Fibroblast of upper back skin (primary cell): ENCODE data around the gene PGM3.
"Not testable (repeated sequence)": the region's sequence is repeated elsewhere in the genome, so short reads cannot be mapped to it uniquely, and the experiment has no call there.

Source experiments
- DNase-seq: peaks from one replicate; pipeline ENCODE4 v3.0.0-alpha.2; 2013

The PGM3 gene, protein sequence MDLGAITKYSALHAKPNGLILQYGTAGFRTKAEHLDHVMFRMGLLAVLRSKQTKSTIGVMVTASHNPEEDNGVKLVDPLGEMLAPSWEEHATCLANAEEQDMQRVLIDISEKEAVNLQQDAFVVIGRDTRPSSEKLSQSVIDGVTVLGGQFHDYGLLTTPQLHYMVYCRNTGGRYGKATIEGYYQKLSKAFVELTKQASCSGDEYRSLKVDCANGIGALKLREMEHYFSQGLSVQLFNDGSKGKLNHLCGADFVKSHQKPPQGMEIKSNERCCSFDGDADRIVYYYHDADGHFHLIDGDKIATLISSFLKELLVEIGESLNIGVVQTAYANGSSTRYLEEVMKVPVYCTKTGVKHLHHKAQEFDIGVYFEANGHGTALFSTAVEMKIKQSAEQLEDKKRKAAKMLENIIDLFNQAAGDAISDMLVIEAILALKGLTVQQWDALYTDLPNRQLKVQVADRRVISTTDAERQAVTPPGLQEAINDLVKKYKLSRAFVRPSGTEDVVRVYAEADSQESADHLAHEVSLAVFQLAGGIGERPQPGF

DNA sequence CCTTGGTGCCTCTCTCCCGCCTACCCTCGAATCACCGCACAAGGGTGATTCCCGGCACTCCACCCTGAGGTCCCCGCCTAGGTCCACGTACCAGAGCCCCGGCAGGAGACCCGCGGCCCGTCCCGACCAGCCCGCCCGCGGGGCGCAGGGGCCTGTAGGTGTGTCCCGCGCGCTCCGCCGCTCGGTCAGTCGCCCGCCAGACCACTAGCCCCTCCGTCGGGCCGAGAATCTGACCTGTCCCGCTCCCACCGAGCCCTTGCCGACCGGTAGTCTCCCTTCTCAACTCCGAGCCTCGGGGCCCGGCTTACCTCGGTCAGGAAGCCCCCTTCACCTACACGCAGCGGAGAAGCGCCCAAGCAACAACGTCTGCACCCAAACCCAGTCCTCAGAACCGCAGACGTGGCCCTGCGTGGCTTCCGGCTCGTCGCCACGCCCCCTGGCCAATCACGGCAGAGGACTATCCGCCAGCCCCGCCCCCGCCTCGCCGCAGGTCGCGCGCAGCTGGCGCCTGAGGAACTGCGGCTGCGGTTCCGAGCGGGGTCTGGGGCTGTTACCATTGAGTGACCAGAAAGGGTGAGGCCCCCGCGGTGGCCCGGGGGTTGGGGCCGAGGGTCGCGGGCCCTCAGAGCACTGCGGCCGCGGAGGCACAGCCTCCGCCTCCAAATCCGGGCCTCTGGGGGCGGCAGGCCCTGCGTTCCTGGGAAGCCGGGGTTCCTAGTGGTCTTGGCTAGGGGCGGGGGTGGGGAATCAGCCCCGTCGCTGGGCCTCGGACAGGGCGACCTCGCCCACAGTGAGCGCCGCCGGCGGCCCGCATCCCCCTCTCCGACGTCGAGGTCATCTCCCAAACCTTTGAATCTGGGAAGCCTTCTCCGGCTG, at the start of gene PGM3, which contains the start of gene RWDD2A:
Gene PGM3 (minus strand): TSS at position 395 of the 876 bp plus-strand sequence. CDS start 2,253 bp downstream, outside the sequence.
Gene RWDD2A (plus strand): TSS at position 487 of the 876 bp plus-strand sequence. CDS start 1,095 bp downstream, outside the sequence.
- peak; percentile 84 for DNase-seq

DNA sequence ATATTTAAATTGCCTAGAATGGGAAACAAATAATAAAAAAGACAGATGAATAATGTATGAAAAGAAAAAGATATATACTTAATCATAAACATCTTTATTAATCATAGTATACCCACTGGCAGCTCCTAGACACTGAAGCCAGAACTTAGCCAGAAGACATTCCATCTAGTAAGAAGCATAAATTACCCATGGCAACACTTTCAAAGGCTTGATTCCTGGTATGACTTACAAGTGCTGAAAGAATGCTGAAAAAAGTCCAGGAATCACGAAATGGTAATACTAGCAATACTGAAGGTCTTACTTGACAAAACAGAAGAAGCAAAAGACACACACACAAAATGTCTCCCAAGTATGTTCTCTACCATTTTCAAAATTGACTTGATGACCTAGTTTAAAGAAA, 38.1 kb upstream of the PGM3 start:
- peak; percentile 92 for DNase-seq

DNA sequence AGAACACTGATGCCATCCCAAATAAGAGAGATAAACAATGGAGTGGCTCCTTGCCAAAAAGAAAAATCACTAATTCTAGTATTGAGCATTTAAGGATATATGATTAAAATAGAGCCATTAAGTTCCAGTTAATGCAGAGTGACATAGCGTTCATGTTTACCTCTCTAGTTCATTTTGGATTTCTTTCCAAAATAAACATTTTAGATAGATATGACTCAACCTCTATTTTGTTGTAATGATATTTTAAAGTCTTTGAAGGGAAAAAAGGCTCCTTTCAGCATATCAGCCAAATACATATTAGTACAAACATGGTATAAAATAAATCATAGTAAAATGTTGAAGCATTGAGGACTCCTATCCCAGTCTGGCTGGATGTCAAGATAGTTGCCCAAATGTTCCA, 33.5 kb upstream of the PGM3 start:
- no peak for DNase-seq

DNA sequence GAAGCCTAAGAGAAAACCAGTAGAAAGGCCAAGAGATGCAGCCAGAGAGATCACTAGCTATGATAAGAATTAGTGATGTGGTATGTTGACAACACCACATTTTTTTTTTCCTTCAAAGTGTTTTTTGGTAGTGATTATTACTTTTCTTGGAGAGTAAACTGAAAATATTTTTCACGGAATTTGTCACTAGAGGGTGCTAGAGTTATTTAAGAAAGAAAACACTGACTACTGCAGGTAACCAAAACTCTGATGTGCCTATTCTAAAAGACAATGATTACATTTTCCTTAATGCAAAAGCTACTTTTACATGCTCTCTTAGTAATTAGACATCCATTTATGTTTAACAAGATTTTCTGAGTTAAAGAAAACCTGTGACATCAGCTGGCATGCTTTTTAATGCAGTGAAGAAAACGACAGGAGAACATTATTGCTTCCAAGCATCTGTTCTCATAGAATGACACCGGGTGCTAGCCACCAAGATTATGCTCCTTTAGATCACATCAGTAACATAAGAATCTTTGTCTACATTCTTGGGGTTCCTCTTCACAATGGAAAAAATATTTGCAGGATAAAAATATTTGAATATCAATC, 28.9 kb upstream of the PGM3 start:
- peak; percentile 50 for DNase-seq

DNA sequence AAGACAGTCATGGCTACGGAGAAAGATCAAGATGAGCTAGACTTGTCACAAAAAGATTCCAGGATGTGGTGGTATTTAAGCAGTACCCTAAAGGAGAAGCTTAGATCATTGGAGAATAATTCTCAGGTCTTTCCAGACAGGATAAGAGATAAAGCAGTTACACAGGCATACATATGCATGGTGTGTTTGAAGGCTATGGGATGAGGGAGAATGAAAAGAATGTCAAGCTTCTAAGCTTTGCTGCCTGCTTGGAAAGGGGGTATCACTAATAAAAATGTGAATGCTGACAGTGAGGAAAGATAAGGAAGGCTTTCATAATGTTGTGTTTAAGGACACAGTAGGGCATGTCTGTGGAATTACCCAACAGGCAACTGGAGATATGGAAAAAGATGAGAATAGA, 28.2 kb upstream of the PGM3 start:
- DNase-seq, result peak; percentile 17

DNA sequence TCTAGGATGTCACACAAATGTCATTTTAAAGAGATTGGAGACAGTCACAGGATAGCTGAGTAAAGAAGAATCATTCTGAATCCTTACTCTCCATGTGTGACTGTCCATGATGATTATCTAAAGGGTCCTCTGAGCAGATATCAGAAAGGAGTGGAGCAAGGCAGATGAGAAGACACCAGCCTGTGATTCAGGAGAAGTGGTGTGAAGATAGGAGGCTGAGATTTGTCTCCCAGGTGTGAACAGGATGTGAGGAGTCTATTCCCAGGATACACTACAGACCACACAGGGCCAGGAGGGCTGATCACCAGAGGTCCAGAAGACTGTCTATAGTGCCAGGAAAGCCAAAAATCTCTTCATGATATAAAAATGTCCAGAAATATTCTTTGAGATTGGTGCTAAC, 27.1 kb upstream of the PGM3 start:
- DNase-seq, result no peak

DNA sequence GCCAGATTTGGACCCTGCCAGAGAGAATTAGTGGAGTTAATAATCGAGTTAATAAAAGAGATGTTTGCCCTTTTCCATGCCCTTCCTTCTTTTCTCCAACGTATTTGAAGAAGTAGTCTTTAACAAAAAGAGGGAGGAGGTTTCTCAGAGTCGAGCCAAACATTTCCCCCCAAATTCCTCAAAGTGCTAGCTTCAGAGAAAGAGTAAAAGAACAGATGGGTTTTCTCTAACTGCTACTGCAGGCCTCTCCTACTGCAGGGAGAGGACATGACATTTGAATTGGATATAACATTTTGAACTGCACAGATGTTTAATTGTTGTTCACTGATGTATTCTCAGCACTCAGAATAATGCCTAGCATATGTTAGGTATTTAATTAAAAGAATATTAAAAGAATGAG, 25.6 kb upstream of the PGM3 start:
- DNase-seq, result no peak

DNA sequence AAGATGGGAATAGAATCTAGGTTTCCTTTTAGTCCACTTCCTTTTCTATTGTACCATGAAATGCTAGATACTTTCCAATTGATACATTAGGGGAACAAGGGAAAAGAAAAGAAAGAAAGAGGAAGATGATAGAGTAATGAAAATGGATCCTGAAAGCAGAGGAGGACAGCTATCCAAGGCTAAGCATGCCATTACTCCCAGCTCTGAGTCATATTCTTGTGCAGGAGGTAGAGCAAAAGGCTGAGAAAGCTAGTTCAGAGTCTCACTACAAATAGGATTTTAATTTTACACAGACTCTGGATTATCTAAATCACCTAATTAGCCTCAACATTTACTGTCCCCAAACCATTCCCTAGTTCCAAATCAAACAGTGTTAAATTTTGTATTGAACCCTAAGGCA, 23.7 kb upstream of the PGM3 start:
- DNase-seq, result no peak

DNA sequence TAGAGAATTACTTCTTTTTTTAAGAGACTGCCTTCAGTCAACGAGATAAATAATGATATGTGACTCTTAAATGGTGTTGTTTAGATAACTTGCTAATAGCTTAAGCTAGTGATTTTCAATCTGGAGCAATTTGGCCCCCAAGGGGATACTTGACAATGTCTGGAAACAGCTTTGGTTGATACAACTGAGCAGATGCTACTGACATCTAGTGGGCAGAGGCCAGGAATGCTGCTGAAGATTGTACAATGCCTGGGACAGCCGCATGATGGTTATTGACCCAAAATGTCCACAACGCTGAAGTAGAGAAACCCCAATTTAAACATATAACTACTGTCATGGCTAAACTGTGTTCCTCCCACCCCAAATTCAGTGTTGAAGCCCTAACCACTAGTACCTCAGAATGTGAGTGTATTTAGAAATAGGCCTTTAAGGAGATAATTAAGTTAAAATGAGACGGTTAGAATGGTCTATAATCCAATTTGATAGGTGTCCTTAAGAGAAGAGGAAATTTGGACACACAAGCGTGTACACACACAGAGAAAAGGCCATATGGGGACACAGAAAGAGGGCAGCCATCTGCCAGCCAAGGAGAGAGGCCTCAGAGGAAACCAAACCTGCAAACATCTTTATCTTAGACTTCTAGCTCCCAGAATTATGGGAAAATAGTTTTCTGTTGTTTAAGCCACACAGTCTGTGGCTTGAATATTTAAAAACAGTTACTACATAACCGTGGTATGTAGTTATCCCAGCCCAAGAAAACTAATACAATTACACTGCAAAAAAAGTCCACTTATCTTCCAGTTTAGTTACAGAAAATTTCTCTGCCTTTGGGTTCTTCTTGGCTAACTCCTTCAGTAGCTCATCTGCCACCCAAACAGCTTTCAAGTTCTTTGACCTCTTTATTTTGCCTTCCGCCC, 22.3 kb upstream of the PGM3 start:
- DNase-seq, result peak; percentile 77

DNA sequence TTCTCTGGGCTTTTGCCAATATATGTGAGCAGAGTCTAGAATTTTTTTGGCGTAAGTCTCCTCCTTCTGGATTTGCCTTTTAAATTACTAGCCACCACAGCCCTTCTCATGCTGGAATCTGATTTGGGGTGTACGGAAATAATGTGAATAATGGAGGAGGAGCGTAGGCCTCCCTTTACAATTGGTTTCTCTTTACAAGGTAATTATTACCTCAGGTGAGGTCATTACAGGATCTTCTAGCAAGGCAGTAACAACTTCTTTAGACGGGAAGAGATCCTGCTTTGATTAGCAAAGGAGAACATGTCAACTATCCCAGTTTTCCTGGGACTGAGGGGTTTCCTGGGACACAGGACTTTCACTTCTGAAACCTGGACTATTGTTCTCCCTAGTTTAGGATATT, 9.0 kb upstream of the PGM3 start:
- no peak for DNase-seq

DNA sequence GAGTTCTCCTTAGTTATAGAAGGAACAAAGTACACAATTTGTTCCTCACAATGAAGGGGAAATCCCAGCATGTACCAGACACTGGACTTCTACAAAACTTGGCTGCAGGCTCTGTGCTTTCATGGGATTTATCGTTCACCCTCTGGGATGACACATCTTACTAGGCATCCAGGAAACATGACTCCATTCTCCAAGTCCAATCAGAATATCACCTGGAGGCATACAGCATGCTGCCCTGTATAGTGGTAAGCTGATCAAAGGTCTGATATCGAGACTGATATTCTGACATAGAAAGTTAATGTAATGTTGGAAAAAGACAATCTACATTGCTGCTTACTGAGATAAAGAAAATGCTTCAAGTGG, 6.8 kb upstream of the PGM3 start:
- DNase-seq, result peak; percentile 43

DNA sequence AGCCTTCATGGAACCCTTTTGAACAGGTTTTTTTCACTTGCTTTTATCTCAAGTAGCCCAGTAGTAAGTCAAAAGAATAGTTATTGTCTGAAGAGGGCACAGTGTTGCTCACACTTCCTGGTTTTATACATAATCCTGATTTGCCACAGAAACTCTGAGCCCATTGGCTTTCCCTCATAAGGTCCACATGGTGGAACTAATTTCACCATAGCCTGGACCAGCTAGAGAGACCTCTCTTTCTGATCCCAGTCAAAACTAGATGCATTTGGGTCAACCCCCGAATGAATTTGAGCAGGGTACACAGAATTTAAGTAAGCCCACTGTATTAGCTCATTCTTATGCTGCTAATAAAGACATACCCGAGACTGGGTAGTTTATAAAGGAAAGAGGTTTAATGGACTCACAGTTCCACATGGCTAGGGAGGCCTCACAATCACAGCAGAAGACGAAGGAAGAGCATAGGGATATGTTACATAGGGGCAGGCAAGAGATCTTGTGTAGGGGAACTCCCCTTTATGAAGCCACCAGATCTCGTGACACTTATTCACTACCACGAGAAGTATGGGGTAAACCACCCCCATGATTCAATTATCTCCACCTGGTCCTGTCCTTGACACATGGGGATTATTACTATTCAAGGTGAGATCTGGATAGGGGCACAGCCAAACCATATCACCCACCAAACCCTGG, 6.3 kb upstream of the PGM3 start:
- no peak for DNase-seq

DNA sequence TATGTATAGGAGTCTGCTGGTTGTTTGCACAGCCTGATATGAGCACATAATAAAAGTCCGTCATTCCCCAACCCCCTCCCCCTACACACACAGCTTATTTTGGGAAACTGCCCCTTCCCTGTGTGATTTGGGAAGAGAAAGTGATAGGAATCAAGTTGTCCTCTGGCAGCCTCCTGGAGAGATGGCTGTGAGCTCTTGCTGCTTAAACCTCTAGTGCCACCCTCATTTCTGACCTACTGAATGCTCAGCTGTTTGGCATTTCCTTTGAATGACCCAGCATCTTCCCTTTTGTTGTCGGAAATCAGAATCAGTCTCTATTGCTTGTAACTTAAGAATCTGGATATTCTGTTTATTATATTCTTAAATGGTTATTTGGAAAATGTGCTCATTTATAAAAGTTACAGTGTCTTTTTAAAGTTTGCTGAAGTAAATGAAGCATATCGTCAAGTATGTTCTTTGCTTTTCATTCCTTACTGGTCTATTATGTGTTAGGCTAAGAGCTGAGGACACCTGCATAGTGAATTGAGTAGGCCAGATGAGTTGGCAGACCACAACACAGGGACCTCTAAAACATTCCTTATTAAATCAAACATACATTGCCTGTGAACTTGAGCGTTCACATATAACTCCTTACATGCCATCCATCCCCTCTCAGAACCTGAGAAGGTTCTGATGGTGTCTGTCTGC, 5.6 kb upstream of the PGM3 start:
- DNase-seq, result no peak

DNA sequence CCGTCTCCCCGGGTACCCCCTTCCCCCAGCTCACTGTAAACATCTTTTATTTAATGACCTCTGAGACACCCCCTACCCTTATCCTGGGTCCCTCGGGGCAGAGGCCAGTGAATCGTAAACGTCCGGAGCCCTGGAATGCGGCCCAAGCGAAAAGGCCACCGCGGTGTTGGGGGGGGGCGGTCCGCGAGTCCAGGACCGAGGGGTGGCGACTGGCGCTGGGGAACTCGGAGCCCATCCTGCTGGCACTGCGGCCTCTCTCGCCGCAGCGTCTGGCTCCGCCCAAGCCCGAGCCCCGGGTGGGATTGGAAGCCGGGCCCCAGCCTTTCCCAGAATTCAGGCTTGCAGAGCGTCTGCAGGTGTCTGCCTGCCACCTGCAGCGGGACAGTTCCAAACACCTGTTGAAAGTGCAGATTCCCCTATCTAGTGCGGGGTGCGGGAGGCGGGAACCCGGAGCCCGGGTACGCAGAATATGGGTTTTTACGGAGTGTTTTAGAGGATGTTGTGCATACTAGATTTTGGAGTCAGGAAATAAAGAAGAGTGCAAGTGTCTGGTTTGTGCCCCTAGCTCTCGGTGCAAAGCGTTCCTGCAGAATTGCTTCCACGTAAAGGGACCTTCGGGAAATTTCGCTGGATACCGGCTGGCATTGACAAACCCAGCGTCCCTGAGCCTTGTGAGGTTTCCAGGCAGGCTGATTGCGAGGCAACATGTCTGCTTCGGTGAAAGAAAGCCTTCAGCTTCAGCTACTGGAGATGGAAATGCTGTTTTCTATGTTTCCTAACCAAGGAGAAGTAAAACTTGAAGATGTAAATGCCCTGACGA, 892 bp upstream of the PGM3 start:
- DNase-seq, result no peak

DNA sequence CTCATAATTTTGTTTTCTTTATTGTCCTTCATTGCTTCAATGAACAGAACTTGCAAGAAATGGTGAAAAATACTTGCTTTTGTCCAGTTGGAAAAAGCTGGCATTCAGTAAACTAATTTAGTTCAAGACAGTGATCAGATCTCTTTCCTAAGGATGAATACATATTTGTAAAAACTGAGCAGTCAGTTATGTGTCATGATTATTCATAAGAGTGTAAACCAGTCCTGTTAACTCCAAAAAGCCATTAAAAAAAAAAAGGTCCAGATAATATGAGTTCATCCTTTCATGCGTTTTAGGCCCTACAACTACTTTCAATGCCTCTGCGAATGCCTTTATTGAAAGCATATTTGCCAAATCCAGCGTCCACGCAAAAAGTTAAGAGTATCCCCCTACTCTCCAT, 609 bp downstream of the PGM3 start:
- DNase-seq, result no peak

DNA sequence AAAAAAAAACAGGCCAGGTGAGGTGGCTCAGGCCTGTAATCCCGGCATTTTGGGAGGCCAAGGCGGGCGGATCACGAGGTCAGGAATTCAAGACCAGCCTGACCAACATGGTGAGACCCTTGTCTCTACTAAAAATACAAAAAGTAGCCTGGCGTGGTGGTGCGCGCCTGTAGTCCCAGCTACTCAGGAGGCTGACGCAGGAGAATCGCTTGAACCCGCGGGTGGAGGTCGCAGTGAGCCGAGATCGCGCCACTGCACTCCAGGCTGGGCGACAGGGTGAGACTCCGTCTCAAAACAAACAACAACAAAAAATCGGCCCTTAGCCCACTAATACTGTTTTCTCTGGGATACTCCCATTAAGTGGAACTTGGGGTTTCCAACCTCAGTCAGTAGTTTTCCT, 1.1 kb downstream of the PGM3 start:
- not testable (repeated sequence) for DNase-seq

DNA sequence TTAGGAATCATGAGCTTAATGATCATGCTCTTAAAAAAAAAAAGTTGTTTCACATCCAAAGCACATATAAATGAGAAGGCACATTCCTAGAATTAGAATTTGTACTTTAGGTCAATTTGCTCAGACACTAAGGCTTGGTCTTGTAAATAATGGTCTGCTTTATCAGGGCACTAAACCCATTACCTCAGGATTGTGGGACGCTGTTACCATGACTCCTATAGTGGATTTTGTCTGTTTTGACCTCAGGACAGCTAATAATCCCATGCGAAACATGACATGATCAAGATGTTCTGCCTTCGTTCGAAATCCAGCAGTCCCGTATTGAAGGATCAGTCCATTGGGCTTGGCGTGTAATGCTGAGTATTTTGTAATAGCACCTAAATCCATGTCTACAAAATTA, 2.4 kb downstream of the PGM3 start:
- no peak for DNase-seq

DNA sequence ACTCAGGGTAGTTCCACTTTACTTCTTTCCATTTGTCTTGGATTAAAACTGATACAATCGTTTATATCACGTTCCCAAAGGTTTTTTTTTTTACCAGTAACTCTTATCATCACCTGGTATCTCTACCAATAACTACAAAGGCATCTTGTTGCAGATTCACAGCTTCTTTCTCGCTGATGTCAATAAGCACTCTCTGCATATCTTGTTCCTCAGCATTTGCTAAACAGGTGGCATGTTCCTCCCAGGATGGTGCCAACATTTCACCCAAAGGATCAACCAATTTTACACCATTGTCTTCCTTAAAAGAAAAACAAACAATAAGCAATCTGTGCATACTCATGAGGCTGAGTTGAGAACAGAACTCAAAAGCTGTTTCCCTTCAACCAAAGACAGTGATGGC, 4.6 kb downstream of the PGM3 start:
- no peak for DNase-seq

DNA sequence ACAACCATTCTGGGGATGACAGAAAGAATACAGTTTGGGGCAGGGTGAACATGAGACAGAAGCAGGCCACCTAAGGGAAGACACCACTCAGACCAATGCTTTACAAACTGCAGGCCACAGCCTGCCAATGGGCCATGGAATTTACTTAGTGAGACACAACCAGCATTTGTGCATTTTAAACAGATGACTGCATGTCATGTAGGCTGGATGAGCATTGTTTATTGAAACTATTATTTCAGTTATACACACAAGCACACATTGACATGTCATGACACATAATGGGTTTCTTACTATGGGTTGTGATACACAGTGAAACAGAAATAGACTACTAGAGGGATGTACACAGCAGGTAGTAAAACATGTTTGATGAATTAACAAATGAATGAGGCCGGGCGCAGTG, 8.0 kb downstream of the PGM3 start:
- no peak for DNase-seq
